ENCODE results near the gene COX20. TPM values are rescaled to one million over a fixed set of nuclear protein-coding genes. Genes with fewer than 3 reads are reported as not detected.
"Not testable (repeated sequence)": the region's sequence is repeated elsewhere in the genome, so short reads cannot be mapped to it uniquely, and the experiment has no call there.

The COX20 gene
- total RNA-seq, 1 experiment from 2014 or later: 33.1 TPM

- ChIA-PET CTCF (no interaction called here), POLR2A (no interaction called here)
- Mint-ChIP-seq H3K27ac (no peak overlapping the region), H3K27me3 (ENCODE audit: low read depth) (no peaks in the 10 kb centered on the region), H3K36me3 (no peaks in the 10 kb centered on the region), H3K9me3 (no peaks in the 10 kb centered on the region; the same call in 1 of the 2 replicates), H3K4me3 (no peak overlapping the region), H3K4me1 (peaks cover 7% of the 10 kb centered on the region)
- ATAC-seq (no peak), DNase-seq (ENCODE audit: low spot score) (no peak)
- TF ChIP-seq NR1H2 (CRISPR knock-in tag; IDR thresholded peaks at IDR 0.05) (no peak), RELA (CRISPR knock-in tag; IDR thresholded peaks at IDR 0.05; ENCODE audit: borderline replicate concordance) (no peak), MAX (CRISPR knock-in tag; IDR thresholded peaks at IDR 0.05) (no peak), ZNF317 (CRISPR knock-in tag; IDR thresholded peaks at IDR 0.05; ENCODE audit: borderline replicate concordance, low read depth) (no peak), TP53 (CRISPR knock-in tag; IDR thresholded peaks at IDR 0.05) (no peak)
Measured at GRCh38 chr1:244794071-244794470, 41.4 kb upstream of the COX20 start.

DNA sequence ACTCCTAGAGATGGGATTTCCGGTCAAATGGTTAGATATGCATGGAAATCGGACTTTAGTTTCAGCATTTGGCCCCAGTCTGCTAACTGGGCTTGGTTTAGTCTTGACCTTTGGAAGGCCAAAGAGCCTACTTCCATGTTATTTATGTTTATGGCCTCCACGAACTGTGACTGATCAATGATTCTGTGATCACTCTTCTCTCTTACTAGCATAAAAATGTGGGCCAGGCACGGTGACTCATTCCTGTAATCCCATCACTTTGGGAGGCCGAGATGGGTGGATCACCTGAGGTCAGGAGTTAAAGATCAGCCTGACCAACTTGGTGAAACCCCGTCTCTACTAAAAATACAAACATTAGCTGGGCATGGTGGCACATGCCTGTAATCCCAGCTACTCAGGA is 40.9 kb upstream of the COX20 start:
- DNase-seq (ENCODE audit: low spot score); H3K27me3 Mint-ChIP-seq (ENCODE audit: low read depth); POLR2A ChIA-PET; ATAC-seq; CTCF ChIA-PET; H3K9me3 Mint-ChIP-seq; H3K36me3 Mint-ChIP-seq; H3K4me3 Mint-ChIP-seq; H3K4me1 Mint-ChIP-seq; H3K27ac Mint-ChIP-seq: not testable (repeated sequence)

GRCh38 chr1:244796719-244797406 is 38.6 kb upstream of the COX20 start:
- H3K27ac Mint-ChIP-seq: no peak overlapping the region
- ChIA-PET POLR2A (interaction anchor here (0.6 to 1.2 kb wide), 2 partner anchors 143 to 149 kb away, joined by 3 read pairs; no protein-coding TSS in a partner anchor), CTCF (interaction anchor here (0.6 to 3.2 kb wide), 23 partner anchors 11 to 262 kb away, joined by 3 to 34 read pairs (median 3); no protein-coding TSS in a partner anchor)
- DNase-seq (ENCODE audit: low spot score): peak; percentile 66
- TF ChIP-seq ZNF121 (CRISPR knock-in tag; IDR thresholded peaks at IDR 0.05) (peak; percentile 98), ZBTB43 (CRISPR knock-in tag; IDR thresholded peaks at IDR 0.05) (no peak)
- TF ChIP-seq, protein P1, sequence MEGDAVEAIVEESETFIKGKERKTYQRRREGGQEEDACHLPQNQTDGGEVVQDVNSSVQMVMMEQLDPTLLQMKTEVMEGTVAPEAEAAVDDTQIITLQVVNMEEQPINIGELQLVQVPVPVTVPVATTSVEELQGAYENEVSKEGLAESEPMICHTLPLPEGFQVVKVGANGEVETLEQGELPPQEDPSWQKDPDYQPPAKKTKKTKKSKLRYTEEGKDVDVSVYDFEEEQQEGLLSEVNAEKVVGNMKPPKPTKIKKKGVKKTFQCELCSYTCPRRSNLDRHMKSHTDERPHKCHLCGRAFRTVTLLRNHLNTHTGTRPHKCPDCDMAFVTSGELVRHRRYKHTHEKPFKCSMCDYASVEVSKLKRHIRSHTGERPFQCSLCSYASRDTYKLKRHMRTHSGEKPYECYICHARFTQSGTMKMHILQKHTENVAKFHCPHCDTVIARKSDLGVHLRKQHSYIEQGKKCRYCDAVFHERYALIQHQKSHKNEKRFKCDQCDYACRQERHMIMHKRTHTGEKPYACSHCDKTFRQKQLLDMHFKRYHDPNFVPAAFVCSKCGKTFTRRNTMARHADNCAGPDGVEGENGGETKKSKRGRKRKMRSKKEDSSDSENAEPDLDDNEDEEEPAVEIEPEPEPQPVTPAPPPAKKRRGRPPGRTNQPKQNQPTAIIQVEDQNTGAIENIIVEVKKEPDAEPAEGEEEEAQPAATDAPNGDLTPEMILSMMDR (IDR thresholded peaks at IDR 0.05): peak; percentile 79
- peaks cover 3% of the 10 kb centered on the region; the same call in 1 of the 2 replicates for H3K9me3 Mint-ChIP-seq
- H3K4me3 Mint-ChIP-seq: no peak overlapping the region
- H3K4me1 Mint-ChIP-seq: peaks cover 5% of the 10 kb centered on the region
- peak; percentile 61 for ATAC-seq
- no peaks in the 10 kb centered on the region for H3K36me3 Mint-ChIP-seq
- H3K27me3 Mint-ChIP-seq (ENCODE audit: low read depth): no peaks in the 10 kb centered on the region

DNA sequence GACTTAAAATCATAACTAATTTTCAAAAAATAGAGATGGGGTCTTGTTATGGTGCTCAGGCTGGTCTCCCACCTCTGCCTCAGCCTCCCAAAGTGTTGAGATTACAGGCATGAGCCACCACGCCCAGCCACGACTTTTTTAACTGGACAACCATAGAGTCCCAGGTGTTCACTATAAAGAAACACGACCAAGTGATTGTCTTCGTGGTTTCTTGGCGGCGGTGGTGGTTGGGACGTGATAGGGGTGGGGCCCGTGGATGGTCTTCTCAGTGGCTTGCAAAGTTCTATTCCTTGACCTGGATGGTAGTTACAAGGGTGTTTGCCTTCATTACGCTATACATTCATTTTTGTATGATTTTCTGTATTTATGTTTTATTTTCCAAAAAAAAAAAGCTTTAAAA is 34.6 kb upstream of the COX20 start:
- Mint-ChIP-seq H3K9me3 (peaks cover 3% of the 10 kb centered on the region; the same call in 1 of the 2 replicates), H3K4me1 (peaks cover 13% of the 10 kb centered on the region), H3K27me3 (ENCODE audit: low read depth) (no peaks in the 10 kb centered on the region), H3K27ac (no peak overlapping the region), H3K36me3 (no peaks in the 10 kb centered on the region), H3K4me3 (no peak overlapping the region)
- ATAC-seq: no peak
- ChIA-PET CTCF (interaction anchor here (0.6 to 2.3 kb wide), 6 partner anchors 12 to 415 kb away, joined by 3 to 23 read pairs (median 7); no protein-coding TSS in a partner anchor), POLR2A (no interaction called here)
- DNase-seq (ENCODE audit: low spot score): no peak
- no peak for TF ChIP-seq ZNF416 (CRISPR knock-in tag; IDR thresholded peaks at IDR 0.05)
- no peak for TF ChIP-seq ZNF396 (CRISPR knock-in tag; IDR thresholded peaks at IDR 0.05; ENCODE audit: borderline replicate concordance)
- TF ChIP-seq KAT7 (CRISPR knock-in tag; IDR thresholded peaks at IDR 0.05; ENCODE audit: borderline replicate concordance): no peak
- no peak for TF ChIP-seq USF1 (CRISPR knock-in tag; IDR thresholded peaks at IDR 0.05)
- TF ChIP-seq, protein P2, sequence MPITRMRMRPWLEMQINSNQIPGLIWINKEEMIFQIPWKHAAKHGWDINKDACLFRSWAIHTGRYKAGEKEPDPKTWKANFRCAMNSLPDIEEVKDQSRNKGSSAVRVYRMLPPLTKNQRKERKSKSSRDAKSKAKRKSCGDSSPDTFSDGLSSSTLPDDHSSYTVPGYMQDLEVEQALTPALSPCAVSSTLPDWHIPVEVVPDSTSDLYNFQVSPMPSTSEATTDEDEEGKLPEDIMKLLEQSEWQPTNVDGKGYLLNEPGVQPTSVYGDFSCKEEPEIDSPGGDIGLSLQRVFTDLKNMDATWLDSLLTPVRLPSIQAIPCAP (CRISPR knock-in tag; IDR thresholded peaks at IDR 0.05): no peak
- TF ChIP-seq, protein P3, sequence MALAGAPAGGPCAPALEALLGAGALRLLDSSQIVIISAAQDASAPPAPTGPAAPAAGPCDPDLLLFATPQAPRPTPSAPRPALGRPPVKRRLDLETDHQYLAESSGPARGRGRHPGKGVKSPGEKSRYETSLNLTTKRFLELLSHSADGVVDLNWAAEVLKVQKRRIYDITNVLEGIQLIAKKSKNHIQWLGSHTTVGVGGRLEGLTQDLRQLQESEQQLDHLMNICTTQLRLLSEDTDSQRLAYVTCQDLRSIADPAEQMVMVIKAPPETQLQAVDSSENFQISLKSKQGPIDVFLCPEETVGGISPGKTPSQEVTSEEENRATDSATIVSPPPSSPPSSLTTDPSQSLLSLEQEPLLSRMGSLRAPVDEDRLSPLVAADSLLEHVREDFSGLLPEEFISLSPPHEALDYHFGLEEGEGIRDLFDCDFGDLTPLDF (CRISPR knock-in tag; IDR thresholded peaks at IDR 0.05): no peak
- no peak for TF ChIP-seq HMGA2 (CRISPR knock-in tag; IDR thresholded peaks at IDR 0.05)
- TF ChIP-seq NFYB (CRISPR knock-in tag; conservative IDR thresholded peaks at IDR 0.05; ENCODE audit: low read depth): no peak
- TF ChIP-seq, protein P4, sequence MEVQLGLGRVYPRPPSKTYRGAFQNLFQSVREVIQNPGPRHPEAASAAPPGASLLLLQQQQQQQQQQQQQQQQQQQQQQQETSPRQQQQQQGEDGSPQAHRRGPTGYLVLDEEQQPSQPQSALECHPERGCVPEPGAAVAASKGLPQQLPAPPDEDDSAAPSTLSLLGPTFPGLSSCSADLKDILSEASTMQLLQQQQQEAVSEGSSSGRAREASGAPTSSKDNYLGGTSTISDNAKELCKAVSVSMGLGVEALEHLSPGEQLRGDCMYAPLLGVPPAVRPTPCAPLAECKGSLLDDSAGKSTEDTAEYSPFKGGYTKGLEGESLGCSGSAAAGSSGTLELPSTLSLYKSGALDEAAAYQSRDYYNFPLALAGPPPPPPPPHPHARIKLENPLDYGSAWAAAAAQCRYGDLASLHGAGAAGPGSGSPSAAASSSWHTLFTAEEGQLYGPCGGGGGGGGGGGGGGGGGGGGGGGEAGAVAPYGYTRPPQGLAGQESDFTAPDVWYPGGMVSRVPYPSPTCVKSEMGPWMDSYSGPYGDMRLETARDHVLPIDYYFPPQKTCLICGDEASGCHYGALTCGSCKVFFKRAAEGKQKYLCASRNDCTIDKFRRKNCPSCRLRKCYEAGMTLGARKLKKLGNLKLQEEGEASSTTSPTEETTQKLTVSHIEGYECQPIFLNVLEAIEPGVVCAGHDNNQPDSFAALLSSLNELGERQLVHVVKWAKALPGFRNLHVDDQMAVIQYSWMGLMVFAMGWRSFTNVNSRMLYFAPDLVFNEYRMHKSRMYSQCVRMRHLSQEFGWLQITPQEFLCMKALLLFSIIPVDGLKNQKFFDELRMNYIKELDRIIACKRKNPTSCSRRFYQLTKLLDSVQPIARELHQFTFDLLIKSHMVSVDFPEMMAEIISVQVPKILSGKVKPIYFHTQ (CRISPR knock-in tag; IDR thresholded peaks at IDR 0.05): no peak
- TF ChIP-seq TEAD4 (CRISPR knock-in tag; IDR thresholded peaks at IDR 0.05): no peak
- TF ChIP-seq ZBTB21 (CRISPR knock-in tag; IDR thresholded peaks at IDR 0.05; ENCODE audit: borderline replicate concordance): no peak
